ENCODE results near the gene POC1A.

DNA sequence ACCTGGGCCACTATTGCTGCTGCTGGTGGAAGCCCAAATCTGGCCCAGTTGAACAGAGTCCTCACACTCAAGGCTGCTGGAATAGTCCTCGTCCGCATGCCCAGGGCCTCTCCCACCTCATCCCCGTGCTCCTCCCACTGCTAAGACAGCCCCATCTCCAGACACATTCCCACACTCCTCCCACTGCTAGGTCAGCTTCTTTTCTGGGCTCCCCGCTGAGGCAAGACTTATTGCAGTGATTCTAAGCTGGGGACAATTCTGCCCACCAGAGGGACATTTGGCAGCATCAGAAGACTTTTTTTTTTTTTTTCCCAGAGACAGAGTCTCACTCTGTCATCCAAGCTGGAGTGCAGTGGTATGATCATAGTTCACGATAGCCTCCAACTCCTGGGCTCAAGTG lies 35.1 kb downstream of the POC1A start:
- TF ChIP-seq TAF1 (IDR thresholded peaks at IDR 0.05; ENCODE audit: borderline replicate concordance, low read depth, low read length): no peak
- no peak for TF ChIP-seq POLR2A (IDR thresholded peaks at IDR 0.05; ENCODE audit: low read depth, low read length)

Measured in GM12892 (cell line).